Measurements from ENCODE around the gene DTNA.
"Not testable (repeated sequence)": the region's sequence is repeated elsewhere in the genome, so short reads cannot be mapped to it uniquely, and the experiment has no call there.

The DTNA gene

GRCh38 chr18:34726286-34727004 lies 16.3 kb downstream of the DTNA start:
- no peak for DNase-seq

GRCh38 chr18:34729264-34729663 lies 19.2 kb downstream of the DTNA start:
- DNase-seq: no peak

- no peak for DNase-seq
Observed at GRCh38 chr18:34729740-34730355, 19.8 kb downstream of the DTNA start.

- DNase-seq: no peak
Observed at GRCh38 chr18:34730774-34731173, 20.7 kb downstream of the DTNA start.

GRCh38 chr18:34734056-34734455 lies 24.0 kb downstream of the DTNA start:
- DNase-seq: no peak

- not testable (repeated sequence) for DNase-seq
Observed at GRCh38 chr18:34734526-34734925, 24.4 kb downstream of the DTNA start.

- DNase-seq: no peak
Observed at GRCh38 chr18:34738175-34738894, 28.2 kb downstream of the DTNA start.

GRCh38 chr18:34740101-34740500 lies 30.0 kb downstream of the DTNA start:
- DNase-seq: peak; percentile 51

- no peak for DNase-seq
Observed at GRCh38 chr18:34740724-34741123, 30.6 kb downstream of the DTNA start.

- DNase-seq: no peak
Observed at GRCh38 chr18:34741401-34741800, 31.3 kb downstream of the DTNA start.

- no peak for DNase-seq
Observed at GRCh38 chr18:34742891-34743341, 32.8 kb downstream of the DTNA start.

GRCh38 chr18:34744569-34744968 lies 34.5 kb downstream of the DTNA start:
- DNase-seq: no peak

- no peak for DNase-seq
Observed at GRCh38 chr18:34746614-34747013, 36.5 kb downstream of the DTNA start.

GRCh38 chr18:34749721-34750120 lies 39.6 kb downstream of the DTNA start:
- DNase-seq: no peak

GRCh38 chr18:34752056-34752455 lies 42.0 kb downstream of the DTNA start:
- no peak for DNase-seq

- DNase-seq: no peak
Observed at GRCh38 chr18:34754300-34754699, 44.2 kb downstream of the DTNA start.

- DNase-seq: no peak
Observed at GRCh38 chr18:34757666-34758065, 47.6 kb downstream of the DTNA start.

- no peak for DNase-seq
Observed at GRCh38 chr18:34758378-34758948, 48.4 kb downstream of the DTNA start.

- peak; percentile 23 for DNase-seq
Observed at GRCh38 chr18:34760444-34760843, 50.3 kb downstream of the DTNA start.

GRCh38 chr18:34764451-34764850 lies 54.4 kb downstream of the DTNA start:
- no peak for DNase-seq

GRCh38 chr18:34767601-34768027 lies 57.5 kb downstream of the DTNA start:
- DNase-seq: no peak

- no peak for DNase-seq
Observed at GRCh38 chr18:34771958-34772357, 61.9 kb downstream of the DTNA start.

- DNase-seq: no peak
Observed at GRCh38 chr18:34772887-34773286, 62.8 kb downstream of the DTNA start.

- DNase-seq: no peak
Observed at GRCh38 chr18:34773378-34773777, 63.3 kb downstream of the DTNA start.

Measured in NCI-H1092 treated with DMSO at 0.1 percent for 48 hours (cell line).